ENCODE results near the gene FAM170B. TPM values are rescaled to one million over a fixed set of nuclear protein-coding genes. Genes with fewer than 3 reads are reported as not detected.

FAM170B gene
- total RNA-seq, 4 donors from 2014 or later: not detected

GRCh38 chr10:49175587-49176309, 41.9 kb upstream of the FAM170B start:
- TF ChIP-seq CTCF (IDR thresholded peaks at IDR 0.05 in 4 of 5, conservative IDR thresholded peaks at IDR 0.05 in 1 of 5): no peak
- TF ChIP-seq POLR2A (IDR thresholded peaks at IDR 0.05): no peak
- in situ Hi-C loops (cut with MboI; ENCODE audit: low sequenced_read_pairs in 4 of 4) (no loop called here), intact Hi-C loops (cut with DNase I; ENCODE audit: low total_unique reads) (no loop called here)
- Histone ChIP-seq H3K36me3 (no peaks in the 10 kb centered on the region), H3K9me3 (no peaks in the 10 kb centered on the region), H3K27ac (peak overlapping the region; percentile 2 to 40 (median 14)), H3K4me3 (no peak overlapping the region), H3K27me3 (no peaks in the 10 kb centered on the region), H3K4me1 (peaks cover 6 to 7% of the 10 kb centered on the region in 2 donors)
- ATAC-seq (no peak), DNase-seq (no peak)

- no peaks in the 10 kb centered on the region for H3K36me3 ChIP-seq
Measured at GRCh38 chr10:49174926-49175500, 41.2 kb upstream of the FAM170B start.

GRCh38 chr10:49174261-49174925, 40.6 kb upstream of the FAM170B start:
- Histone ChIP-seq H3K4me1 (peaks cover 6 to 7% of the 10 kb centered on the region in 2 donors), H3K4me3 (no peak overlapping the region), H3K27ac (no peak overlapping the region), H3K27me3 (no peaks in the 10 kb centered on the region), H3K9me3 (no peaks in the 10 kb centered on the region), H3K36me3 (no peaks in the 10 kb centered on the region)
- TF ChIP-seq CTCF (IDR thresholded peaks at IDR 0.05 in 4 of 5, conservative IDR thresholded peaks at IDR 0.05 in 1 of 5): no peak
- no peak for TF ChIP-seq POLR2A (IDR thresholded peaks at IDR 0.05)
- DNase-seq (no peak), ATAC-seq (no peak)
- in situ Hi-C loops (cut with MboI; ENCODE audit: low sequenced_read_pairs in 4 of 4) (loop anchor here in 2 of 4 donors (25.0 kb wide), 1 partner anchor 512 kb away; no protein-coding TSS in a partner anchor), intact Hi-C loops (cut with DNase I; ENCODE audit: low total_unique reads) (no loop called here)

More at GRCh38 chr10:49174926-49175500, 41.2 kb upstream of the FAM170B start:
- ATAC-seq: no peak
- H3K4me3 ChIP-seq: no peak overlapping the region
- DNase-seq: no peak
- H3K27ac ChIP-seq: peak overlapping the region in 3 of 4 donors; percentile 6 to 21 (median 20)
- H3K4me1 ChIP-seq: peaks cover 6 to 7% of the 10 kb centered on the region in 2 donors
- in situ Hi-C loops (cut with MboI; ENCODE audit: low sequenced_read_pairs in 4 of 4) (loop anchor here in 2 of 4 donors (25.0 kb wide), 1 partner anchor 513 kb away; no protein-coding TSS in a partner anchor), intact Hi-C loops (cut with DNase I; ENCODE audit: low total_unique reads) (no loop called here)
- no peaks in the 10 kb centered on the region for H3K9me3 ChIP-seq
- TF ChIP-seq POLR2A (IDR thresholded peaks at IDR 0.05): no peak
- TF ChIP-seq CTCF (IDR thresholded peaks at IDR 0.05 in 4 of 5, conservative IDR thresholded peaks at IDR 0.05 in 1 of 5): no peak
- no peaks in the 10 kb centered on the region for H3K27me3 ChIP-seq

- in situ Hi-C loops (cut with MboI; ENCODE audit: low sequenced_read_pairs in 4 of 4): loop anchor here in 2 of 4 donors (25.0 kb wide), 1 partner anchor 512 kb away; no protein-coding TSS in a partner anchor
- ATAC-seq: no peak
- no peak overlapping the region for H3K27ac ChIP-seq
Measured at GRCh38 chr10:49173853-49174252, 40.0 kb upstream of the FAM170B start.

More at GRCh38 chr10:49173853-49174252, 40.0 kb upstream of the FAM170B start:
- TF ChIP-seq POLR2A (IDR thresholded peaks at IDR 0.05): no peak
- no peak for TF ChIP-seq CTCF (IDR thresholded peaks at IDR 0.05 in 4 of 5, conservative IDR thresholded peaks at IDR 0.05 in 1 of 5)
- DNase-seq: no peak
- peaks cover 6 to 7% of the 10 kb centered on the region in 2 donors for H3K4me1 ChIP-seq
- intact Hi-C loops (cut with DNase I; ENCODE audit: low total_unique reads): no loop called here
- no peaks in the 10 kb centered on the region for H3K36me3 ChIP-seq
- no peak overlapping the region for H3K4me3 ChIP-seq
- H3K27me3 ChIP-seq: no peaks in the 10 kb centered on the region
- H3K9me3 ChIP-seq: no peaks in the 10 kb centered on the region

All from gastrocnemius medialis (tissue), 4 donors.